ENCODE results near the gene FAM186B.

Gene FAM186B

GRCh38 chr12:49549735-49550692 is 55.4 kb downstream of the FAM186B start:
- Histone ChIP-seq H2AFZ (ENCODE audit: low read length) (no peak overlapping the region), H3K9ac (ENCODE audit: low read length) (no peak overlapping the region), H3K27ac (ENCODE audit: low read depth, low read length, poor library complexity, severe bottlenecking) (no peak overlapping the region), H4K20me1 (ENCODE audit: insufficient read depth, low read length) (no peaks in the 10 kb centered on the region), H3K9me3 (ENCODE audit: low read length) (no peaks in the 10 kb centered on the region), H3K4me3 (ENCODE audit: low read depth, low read length, poor library complexity, severe bottlenecking) (no peak overlapping the region), H3K4me2 (ENCODE audit: low read length) (no peak overlapping the region), H3K9me2 (ENCODE audit: low read depth, low read length) (no peaks in the 10 kb centered on the region), H3F3A (ENCODE audit: insufficient read depth, low read length) (no peaks in the 10 kb centered on the region), H3K36me3 (ENCODE audit: insufficient read depth, low read length) (no peaks in the 10 kb centered on the region), H3K79me2 (ENCODE audit: insufficient read depth, low read length) (no peaks in the 10 kb centered on the region), H3K4me1 (ENCODE audit: insufficient read depth, low read length, severe bottlenecking) (peaks cover 3% of the 10 kb centered on the region), H3K27me3 (ENCODE audit: insufficient read depth, low read length) (no peaks in the 10 kb centered on the region; the same call in 1 of the 2 replicates)
- TF ChIP-seq EZH2 (IDR thresholded peaks at IDR 0.05; ENCODE audit: borderline replicate concordance, low read length), result no peak
- TF ChIP-seq, protein P1, sequence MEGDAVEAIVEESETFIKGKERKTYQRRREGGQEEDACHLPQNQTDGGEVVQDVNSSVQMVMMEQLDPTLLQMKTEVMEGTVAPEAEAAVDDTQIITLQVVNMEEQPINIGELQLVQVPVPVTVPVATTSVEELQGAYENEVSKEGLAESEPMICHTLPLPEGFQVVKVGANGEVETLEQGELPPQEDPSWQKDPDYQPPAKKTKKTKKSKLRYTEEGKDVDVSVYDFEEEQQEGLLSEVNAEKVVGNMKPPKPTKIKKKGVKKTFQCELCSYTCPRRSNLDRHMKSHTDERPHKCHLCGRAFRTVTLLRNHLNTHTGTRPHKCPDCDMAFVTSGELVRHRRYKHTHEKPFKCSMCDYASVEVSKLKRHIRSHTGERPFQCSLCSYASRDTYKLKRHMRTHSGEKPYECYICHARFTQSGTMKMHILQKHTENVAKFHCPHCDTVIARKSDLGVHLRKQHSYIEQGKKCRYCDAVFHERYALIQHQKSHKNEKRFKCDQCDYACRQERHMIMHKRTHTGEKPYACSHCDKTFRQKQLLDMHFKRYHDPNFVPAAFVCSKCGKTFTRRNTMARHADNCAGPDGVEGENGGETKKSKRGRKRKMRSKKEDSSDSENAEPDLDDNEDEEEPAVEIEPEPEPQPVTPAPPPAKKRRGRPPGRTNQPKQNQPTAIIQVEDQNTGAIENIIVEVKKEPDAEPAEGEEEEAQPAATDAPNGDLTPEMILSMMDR (IDR thresholded peaks at IDR 0.05; ENCODE audit: low read length), result no peak

DNA sequence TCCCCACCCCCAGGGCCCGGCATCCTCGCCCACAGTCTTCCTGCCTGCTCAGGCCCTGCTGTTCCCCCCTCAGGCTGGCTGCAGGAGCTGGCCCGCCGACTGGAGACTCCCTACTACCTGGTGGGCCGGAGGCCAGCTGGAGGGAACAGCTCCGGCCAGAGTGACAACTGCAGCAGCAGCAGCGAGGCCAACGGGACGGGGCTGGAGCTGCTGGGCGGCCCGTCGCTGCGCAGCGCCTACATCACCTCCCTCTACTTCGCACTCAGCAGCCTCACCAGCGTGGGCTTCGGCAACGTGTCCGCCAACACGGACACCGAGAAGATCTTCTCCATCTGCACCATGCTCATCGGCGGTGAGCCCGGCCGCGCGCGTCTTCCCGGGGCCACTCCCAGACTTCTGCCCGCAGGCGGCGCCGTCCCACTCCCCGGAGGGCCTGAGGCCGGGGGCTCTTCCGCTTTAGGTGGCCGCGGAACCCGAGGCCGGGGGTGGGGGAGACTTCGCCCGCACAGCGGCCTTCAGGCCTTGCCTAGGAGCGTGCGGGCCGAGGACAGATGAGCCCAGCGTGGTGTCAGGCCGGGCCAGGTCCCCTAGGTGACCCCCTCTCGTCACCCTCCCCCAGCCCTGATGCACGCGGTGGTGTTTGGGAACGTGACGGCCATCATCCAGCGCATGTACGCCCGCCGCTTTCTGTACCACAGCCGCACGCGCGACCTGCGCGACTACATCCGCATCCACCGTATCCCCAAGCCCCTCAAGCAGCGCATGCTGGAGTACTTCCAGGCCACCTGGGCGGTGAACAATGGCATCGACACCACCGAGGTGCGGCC is 56.4 kb downstream of the FAM186B start:
- Histone ChIP-seq H3K9me3 (ENCODE audit: low read length) (no peaks in the 10 kb centered on the region), H3K36me3 (ENCODE audit: insufficient read depth, low read length) (no peaks in the 10 kb centered on the region), H3K4me2 (ENCODE audit: low read length) (peak overlapping the region; percentile 7; the same call in 1 of the 2 replicates), H3K4me3 (ENCODE audit: low read depth, low read length, poor library complexity, severe bottlenecking) (no peak overlapping the region), H3K27me3 (ENCODE audit: insufficient read depth, low read length) (no peaks in the 10 kb centered on the region; the same call in 1 of the 2 replicates), H3K9ac (ENCODE audit: low read length) (no peak overlapping the region), H3K4me1 (ENCODE audit: insufficient read depth, low read length, severe bottlenecking) (peaks cover 3% of the 10 kb centered on the region), H3F3A (ENCODE audit: insufficient read depth, low read length) (no peaks in the 10 kb centered on the region), H4K20me1 (ENCODE audit: insufficient read depth, low read length) (no peaks in the 10 kb centered on the region), H3K79me2 (ENCODE audit: insufficient read depth, low read length) (no peaks in the 10 kb centered on the region), H3K9me2 (ENCODE audit: low read depth, low read length) (no peaks in the 10 kb centered on the region), H2AFZ (ENCODE audit: low read length) (no peak overlapping the region), H3K27ac (ENCODE audit: low read depth, low read length, poor library complexity, severe bottlenecking) (no peak overlapping the region)
- no peak for TF ChIP-seq EZH2 (IDR thresholded peaks at IDR 0.05; ENCODE audit: borderline replicate concordance, low read length)
- TF ChIP-seq, protein P1 (IDR thresholded peaks at IDR 0.05; ENCODE audit: low read length), result 0 out of 2 replicates have a peak, but pooled peaks have one; percentile 11

DNA sequence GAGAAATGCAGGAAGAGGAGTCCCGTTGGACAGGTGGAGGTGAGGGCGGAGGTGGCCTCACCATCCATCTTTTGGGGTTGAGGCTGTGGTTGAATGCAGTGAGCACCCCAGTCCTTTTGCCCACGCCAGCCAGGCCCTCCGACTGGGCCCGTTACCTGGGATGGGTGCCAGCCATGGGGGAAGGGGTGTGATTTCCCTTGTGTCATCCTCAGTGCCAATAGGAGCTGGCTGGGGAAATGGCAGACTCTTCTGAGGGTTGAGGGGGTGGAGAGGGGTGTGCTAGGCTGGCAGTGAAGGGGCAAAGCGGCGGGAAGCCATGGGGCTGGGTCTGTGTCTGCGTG is 57.0 kb downstream of the FAM186B start:
- no peak for TF ChIP-seq EZH2 (IDR thresholded peaks at IDR 0.05; ENCODE audit: borderline replicate concordance, low read length)
- TF ChIP-seq, protein P1 (IDR thresholded peaks at IDR 0.05; ENCODE audit: low read length), result no peak
- H3K27me3 ChIP-seq (ENCODE audit: insufficient read depth, low read length), result no peaks in the 10 kb centered on the region; the same call in 1 of the 2 replicates
- peaks cover 3% of the 10 kb centered on the region for H3K4me1 ChIP-seq (ENCODE audit: insufficient read depth, low read length, severe bottlenecking)
- no peak overlapping the region; the same call in 1 of the 2 replicates for H3K4me2 ChIP-seq (ENCODE audit: low read length)
- no peak overlapping the region for H3K9ac ChIP-seq (ENCODE audit: low read length)
- H3K9me3 ChIP-seq (ENCODE audit: low read length), result no peaks in the 10 kb centered on the region
- no peak overlapping the region for H3K4me3 ChIP-seq (ENCODE audit: low read depth, low read length, poor library complexity, severe bottlenecking)
- no peaks in the 10 kb centered on the region for H4K20me1 ChIP-seq (ENCODE audit: insufficient read depth, low read length)
- H3F3A ChIP-seq (ENCODE audit: insufficient read depth, low read length), result no peaks in the 10 kb centered on the region
- no peak overlapping the region for H2AFZ ChIP-seq (ENCODE audit: low read length)
- no peaks in the 10 kb centered on the region for H3K36me3 ChIP-seq (ENCODE audit: insufficient read depth, low read length)
- H3K9me2 ChIP-seq (ENCODE audit: low read depth, low read length), result no peaks in the 10 kb centered on the region
- H3K27ac ChIP-seq (ENCODE audit: low read depth, low read length, poor library complexity, severe bottlenecking), result no peak overlapping the region
- H3K79me2 ChIP-seq (ENCODE audit: insufficient read depth, low read length), result no peaks in the 10 kb centered on the region
